Right lobe of liver (tissue), 6 donors: ENCODE results near the gene UVSSA. TPM values are rescaled to one million over a fixed set of nuclear protein-coding genes. Genes with fewer than 3 reads are reported as not detected.
A peak's percentile ranks its signal among the peaks of the same experiment; 100 is the strongest.
"Not testable (repeated sequence)": the region's sequence is repeated elsewhere in the genome, so short reads cannot be mapped to it uniquely, and the experiment has no call there.

Experiments
- ATAC-seq, 4 donors: fragments of 200-7000 bp; cut with Tn5 transposase; one replicate each; pipeline ENCODE4 v1.9.1; 2020; ENCODE audit warnings: mild to moderate bottlenecking in 4 of 4, moderate library complexity in 4 of 4
- DNase-seq, 3 donors: peaks; one replicate each; pipeline ENCODE4 v3.0.0-alpha.2; 2020
- H3K27ac ChIP-seq, 3 donors: fragments of 200-600 bp; one replicate each; pipeline ENCODE4 v1.8.0; 2022
- H3K27me3 ChIP-seq, 2 donors: fragments of 200-600 bp; one replicate each; pipeline ENCODE4 v1.8.0; 2022
- H3K36me3 ChIP-seq, 4 donors: fragments of 200-600 bp; sonication (generic) in 1 of 4; one replicate each; pipeline versions ENCODE4 v1.5.1 to v1.8.0; 2017 to 2022; ENCODE audit warnings: control low read depth in 1 of 4
- H3K4me1 ChIP-seq, 4 donors: fragments of 200-600 bp; sonication (generic) in 1 of 4; one replicate each; pipeline versions ENCODE4 v1.5.1 to v1.8.0; 2017 to 2022; ENCODE audit warnings: control low read depth in 1 of 4
- H3K4me3 ChIP-seq, 3 donors: fragments of 200-600 bp; one replicate each; pipeline ENCODE4 v1.8.0; 2022
- H3K9me3 ChIP-seq, 4 donors: fragments of 200-600 bp; sonication (generic) in 1 of 4; one replicate each; pipeline versions ENCODE4 v1.5.1 to v1.8.0; 2017 to 2022; ENCODE audit warnings: control low read depth in 1 of 4
- CTCF ChIP-seq, 4 donors: fragments of 200-600 bp in 3 of 4; fragments of 450-650 bp in 1 of 4; IDR thresholded peaks; one replicate each; pipeline versions ENCODE4 v1.5.1 to v1.8.0; 2016 to 2022; ENCODE audit warnings: antibody characterized with exemption in 4 of 4, mild to moderate bottlenecking in 2 of 4
- POLR2A ChIP-seq: fragments of 450-650 bp; IDR thresholded peaks from one replicate; pipeline ENCODE4 v1.6.1; 2017; ENCODE audit warnings: antibody characterized with exemption, mild to moderate bottlenecking
- WGBS: methylation state at CpG from one replicate; pipeline ENCODE4 v1.1.6; 2018; ENCODE audit warnings: low coverage, low lambda C conversion rate; ENCODE audit not compliant: insufficient coverage; ENCODE audit errors: missing lambda C conversion rate; 5-methylcytosine and 5-hydroxymethylcytosine counted together
- intact Hi-C, 2 donors: fragments of 100-400 bp; cut with DNase I; formaldehyde crosslinking; loops; one replicate each; pipeline versions ENCODE4 v1.11.2 to v1.14.1; 2022
- total RNA-seq, 6 experiments: library from RNA; depleted of rRNA in 2 of 6; stranded (reverse); fragments of >200 nt in 2 of 6; fragmentation: NEBNext Ultra II Directional in 3 of 6; extraction: Animal tissue kit (Norgen Biotek cat#: 25700) in 3 of 6; gene quantifications; one replicate each; pipeline versions ENCODE4 v1.1.0 to v1.2.4, GENCODE V29; 2016 to 2023
- donor health status: DM: no; HTN: yes; CAD: no.
- donor health status: DM: no; HTN: no; CAD: no.
- donor health status: DM: no; HTN: no; CAD: no.
- donor health status: DM: no; HTN: yes; CAD: no.
- donor health status: DM: no; HTN: yes; CAD: no.

UVSSA gene
- total RNA-seq, 6 experiments from 2014 or later: 9.1 to 14.5 (median 11.3) TPM

- Histone ChIP-seq H3K9me3 (no peaks in the 10 kb centered on the region), H3K4me3 (no peak overlapping the region), H3K27me3 (no peaks in the 10 kb centered on the region), H3K4me1 (peaks cover 0 to 5% (median 2%) of the 10 kb centered on the region in 4 donors), H3K36me3 (peaks cover 0 to 10% (median 0%) of the 10 kb centered on the region in 4 donors), H3K27ac (no peak overlapping the region)
- ATAC-seq (peak; percentile 57 to 74 (median 68)), DNase-seq (peak; percentile 47 to 73 (median 67))
- 74% methylated on average over 16 of the region's 29 CpGs for WGBS
- TF ChIP-seq POLR2A (no peak), CTCF (IDR thresholded peaks at IDR 0.05) (no peak)
- intact Hi-C loops: no loop called here
These were observed 23.5 kb downstream of the UVSSA start for GRCh38 chr4:1370321-1371124.

GRCh38 chr4:1371176-1372165, 24.5 kb downstream of the UVSSA start:
- ATAC-seq: no peak

GRCh38 chr4:1372576-1372975, 25.6 kb downstream of the UVSSA start:
- 96% methylated on average over 22 of the region's 22 CpGs for WGBS
- H3K9me3 ChIP-seq, H3K27me3 ChIP-seq, ATAC-seq, intact Hi-C loops, H3K4me1 ChIP-seq, H3K27ac ChIP-seq, H3K4me3 ChIP-seq: not testable (repeated sequence)
- peak in 1 of 3 donors; percentile 37 for DNase-seq
- peaks cover 0 to 10% (median 0%) of the 10 kb centered on the region in 4 donors for H3K36me3 ChIP-seq

More at GRCh38 chr4:1371176-1372165, 24.5 kb downstream of the UVSSA start:
- intact Hi-C loops: no loop called here
- WGBS: 93% methylated on average over 20 of the region's 28 CpGs
- Histone ChIP-seq H3K4me1 (peaks cover 0 to 5% (median 2%) of the 10 kb centered on the region in 4 donors), H3K27ac (no peak overlapping the region), H3K4me3 (no peak overlapping the region), H3K27me3 (no peaks in the 10 kb centered on the region), H3K36me3 (peaks cover 0 to 10% (median 0%) of the 10 kb centered on the region in 4 donors), H3K9me3 (no peaks in the 10 kb centered on the region)
- TF ChIP-seq CTCF (IDR thresholded peaks at IDR 0.05) (no peak), POLR2A (no peak)
- peak in 2 of 3 donors; percentile 6 to 16 for DNase-seq

GRCh38 chr4:1373892-1374705, 27.1 kb downstream of the UVSSA start:
- Histone ChIP-seq H3K4me3 (no peak overlapping the region), H3K27me3 (no peaks in the 10 kb centered on the region), H3K27ac (no peak overlapping the region), H3K9me3 (no peaks in the 10 kb centered on the region), H3K4me1 (peaks cover 0 to 5% (median 2%) of the 10 kb centered on the region in 4 donors), H3K36me3 (peaks cover 0 to 10% (median 0%) of the 10 kb centered on the region in 4 donors)
- no peak for TF ChIP-seq POLR2A
- intact Hi-C loops: no loop called here
- WGBS: 88% methylated on average over 8 of the region's 42 CpGs
- ATAC-seq: no peak
- DNase-seq: peak; percentile 16 to 44 (median 36)

- peak in 1 of 3 donors; percentile 7 for DNase-seq
- intact Hi-C loops: no loop called here
These were observed 27.7 kb downstream of the UVSSA start for GRCh38 chr4:1374706-1375045.

More at GRCh38 chr4:1374706-1375045, 27.7 kb downstream of the UVSSA start:
- Histone ChIP-seq H3K4me3 (no peak overlapping the region), H3K9me3 (no peaks in the 10 kb centered on the region), H3K4me1 (peaks cover 0 to 5% (median 0%) of the 10 kb centered on the region in 4 donors), H3K27me3 (no peaks in the 10 kb centered on the region), H3K27ac (no peak overlapping the region), H3K36me3 (peaks cover 0 to 10% (median 0%) of the 10 kb centered on the region in 4 donors)
- no CpG with 5 or more reads among the region's 14 CpGs for WGBS
- no peak for ATAC-seq
- no peak for TF ChIP-seq CTCF (IDR thresholded peaks at IDR 0.05)
- TF ChIP-seq POLR2A: no peak
